Smooth muscle cell (in vitro differentiated cells): ENCODE measurements around the gene BNC1. TPM values are rescaled to one million over a fixed set of nuclear protein-coding genes. Genes with fewer than 3 reads are reported as not detected.

ENCODE experiments used
- DNase-seq: peaks from one replicate; lab custom pipeline; 2025; ENCODE audit not compliant: unreplicated experiment; lab: John Stamatoyannopoulos, UW
- H2AFZ ChIP-seq: fragments of 200-600 bp; sonication (generic); 2 replicates; pipeline ENCODE4 v1.6.0; 2016; ENCODE audit warnings: antibody characterized with exemption, low read depth, mild to moderate bottlenecking
- H3F3A ChIP-seq: fragments of 200-600 bp; sonication (generic); 2 replicates; pipeline ENCODE4 v1.6.0; 2017; ENCODE audit warnings: antibody characterized with exemption, low read depth
- H3K27ac ChIP-seq: fragments of 200-600 bp; sonication (generic); 2 replicates; pipeline ENCODE4 v1.5.1; 2016; ENCODE audit warnings: low read depth, mild to moderate bottlenecking
- H3K27me3 ChIP-seq: fragments of 200-600 bp; sonication (generic); 2 replicates; pipeline ENCODE4 v1.6.1; 2016; ENCODE audit warnings: low read depth, mild to moderate bottlenecking
- H3K36me3 ChIP-seq: fragments of 200-600 bp; sonication (generic); 2 replicates; pipeline ENCODE4 v1.5.1; 2016; ENCODE audit warnings: low read depth
- H3K4me1 ChIP-seq: fragments of 200-600 bp; sonication (generic); 2 replicates; pipeline ENCODE4 v1.5.1; 2016; ENCODE audit warnings: low read depth
- H3K4me2 ChIP-seq: fragments of 200-600 bp; sonication (generic); 2 replicates; pipeline ENCODE4 v1.6.0; 2016; ENCODE audit warnings: mild to moderate bottlenecking
- H3K4me3 ChIP-seq: fragments of 200-600 bp; sonication (generic); 2 replicates; pipeline ENCODE4 v1.5.1; 2016; ENCODE audit warnings: mild to moderate bottlenecking
- H3K79me2 ChIP-seq: fragments of 200-600 bp; sonication (generic); 2 replicates; pipeline ENCODE4 v1.6.0; 2016; ENCODE audit warnings: low read depth, mild to moderate bottlenecking
- H3K9ac ChIP-seq: fragments of 200-600 bp; sonication (generic); 2 replicates; pipeline ENCODE4 v1.6.0; 2016; ENCODE audit warnings: low read depth
- H3K9me3 ChIP-seq: fragments of 200-600 bp; sonication (generic); replicated peaks from 2 replicates; pipeline ENCODE4 v1.5.1; 2016; ENCODE audit warnings: low read depth
- H4K20me1 ChIP-seq: fragments of 200-600 bp; sonication (generic); 2 replicates; pipeline ENCODE4 v1.6.0; 2016; ENCODE audit warnings: low read depth
- CTCF ChIP-seq: fragments of 200-600 bp; sonication (generic); IDR thresholded peaks from 2 replicates; pipeline ENCODE4 v1.5.1; 2017; ENCODE audit warnings: borderline replicate concordance, mild to moderate bottlenecking, antibody characterized with exemption; ENCODE audit not compliant: insufficient read depth, poor library complexity, severe bottlenecking
- WGBS: methylation state at CpG from one replicate; pipeline ENCODE4 v1.1.7; 2016; ENCODE audit warnings: low lambda C conversion rate; 5-methylcytosine and 5-hydroxymethylcytosine counted together
- polyA plus RNA-seq: library from polyadenylated mRNA; unstranded; fragments of >200 nt; fragmentation: Nextera tagmentation; extraction: Ambion mirVana; gene quantifications from 2 replicates; pipeline ENCODE4 v1.2.1, GENCODE V29; 2016
- total RNA-seq: library from RNA; depleted of rRNA; stranded (reverse); fragments of >200 nt; gene quantifications from 2 replicates; pipeline ENCODE4 v1.2.3, GENCODE V29; 2014

Gene BNC1
- total and polyA plus RNA-seq, 2 experiments from 2014 or later, result 0.42 to 4.3 TPM

DNA sequence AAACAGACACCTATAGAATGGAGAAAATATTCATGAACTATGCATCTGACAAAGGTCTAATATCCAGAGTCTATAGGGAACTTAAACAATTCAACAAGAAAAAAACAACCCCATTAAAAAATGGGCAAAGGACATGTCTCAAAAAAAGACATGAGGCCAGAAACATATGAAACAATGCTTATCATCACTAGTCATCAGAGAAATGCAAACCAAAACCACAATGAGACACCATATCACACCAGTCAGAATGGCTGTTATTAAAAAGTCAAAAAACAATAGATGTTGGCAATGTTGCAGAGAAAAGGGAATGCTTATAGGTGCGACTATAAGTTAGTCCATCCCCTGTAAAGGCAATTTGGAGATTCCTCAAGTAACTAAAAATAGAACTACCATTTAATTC, 65.4 kb downstream of the BNC1 start:
- H3K4me1 ChIP-seq, result no peaks in the 10 kb centered on the region
- no peaks in the 10 kb centered on the region for H4K20me1 ChIP-seq
- H3K9me3 ChIP-seq, result no peaks in the 10 kb centered on the region
- H3K4me3 ChIP-seq, result no peak overlapping the region
- no peaks in the 10 kb centered on the region for H3K36me3 ChIP-seq
- H2AFZ ChIP-seq, result no peak overlapping the region
- 97% methylated on average over 1 of the region's 1 CpG for WGBS
- no peak overlapping the region for H3K9ac ChIP-seq
- no peaks in the 10 kb centered on the region for H3K27me3 ChIP-seq
- H3K27ac ChIP-seq, result no peak overlapping the region
- no peak for DNase-seq
- no peak for TF ChIP-seq CTCF
- no peaks in the 10 kb centered on the region for H3F3A ChIP-seq
- no peak overlapping the region for H3K4me2 ChIP-seq
- no peaks in the 10 kb centered on the region for H3K79me2 ChIP-seq

- DNase-seq, result no peak
- no peak for TF ChIP-seq CTCF
- Histone ChIP-seq H3K79me2 (no peaks in the 10 kb centered on the region), H4K20me1 (no peaks in the 10 kb centered on the region), H3K4me3 (no peak overlapping the region), H3K9me3 (no peaks in the 10 kb centered on the region), H3K4me2 (no peak overlapping the region), H2AFZ (no peak overlapping the region), H3K4me1 (no peaks in the 10 kb centered on the region), H3K27me3 (no peaks in the 10 kb centered on the region), H3F3A (no peaks in the 10 kb centered on the region), H3K9ac (no peak overlapping the region), H3K36me3 (no peaks in the 10 kb centered on the region), H3K27ac (no peak overlapping the region)
- 98% methylated on average over 2 of the region's 2 CpGs for WGBS
Observed at GRCh38 chr15:83215306-83215705, 69.2 kb downstream of the BNC1 start.

GRCh38 chr15:83210619-83211018, 73.8 kb downstream of the BNC1 start:
- Histone ChIP-seq H3K4me3 (no peak overlapping the region), H3F3A (no peaks in the 10 kb centered on the region), H2AFZ (no peak overlapping the region), H3K36me3 (no peaks in the 10 kb centered on the region), H3K27me3 (no peaks in the 10 kb centered on the region), H3K79me2 (peaks cover 17% of the 10 kb centered on the region), H3K4me2 (no peak overlapping the region), H3K9me3 (no peaks in the 10 kb centered on the region), H3K27ac (no peak overlapping the region), H3K9ac (no peak overlapping the region), H4K20me1 (peaks cover 3% of the 10 kb centered on the region), H3K4me1 (peaks cover 9% of the 10 kb centered on the region)
- DNase-seq, result no peak
- 38% methylated on average over 3 of the region's 3 CpGs for WGBS
- no peak for TF ChIP-seq CTCF

- Histone ChIP-seq H2AFZ (no peak overlapping the region), H3F3A (no peaks in the 10 kb centered on the region), H3K27ac (no peak overlapping the region), H4K20me1 (peaks cover 16% of the 10 kb centered on the region), H3K4me3 (no peak overlapping the region), H3K4me2 (no peak overlapping the region), H3K4me1 (peaks cover 19% of the 10 kb centered on the region), H3K9ac (no peak overlapping the region), H3K27me3 (no peaks in the 10 kb centered on the region), H3K9me3 (no peaks in the 10 kb centered on the region), H3K36me3 (no peaks in the 10 kb centered on the region), H3K79me2 (peaks cover 30% of the 10 kb centered on the region)
- WGBS, result 72% methylated on average over 5 of the region's 5 CpGs
- TF ChIP-seq CTCF, result no peak
- DNase-seq, result no peak
Observed at GRCh38 chr15:83209333-83209732, 75.1 kb downstream of the BNC1 start.
